Measurements from ENCODE around the gene NKD1.

Gene NKD1

DNA sequence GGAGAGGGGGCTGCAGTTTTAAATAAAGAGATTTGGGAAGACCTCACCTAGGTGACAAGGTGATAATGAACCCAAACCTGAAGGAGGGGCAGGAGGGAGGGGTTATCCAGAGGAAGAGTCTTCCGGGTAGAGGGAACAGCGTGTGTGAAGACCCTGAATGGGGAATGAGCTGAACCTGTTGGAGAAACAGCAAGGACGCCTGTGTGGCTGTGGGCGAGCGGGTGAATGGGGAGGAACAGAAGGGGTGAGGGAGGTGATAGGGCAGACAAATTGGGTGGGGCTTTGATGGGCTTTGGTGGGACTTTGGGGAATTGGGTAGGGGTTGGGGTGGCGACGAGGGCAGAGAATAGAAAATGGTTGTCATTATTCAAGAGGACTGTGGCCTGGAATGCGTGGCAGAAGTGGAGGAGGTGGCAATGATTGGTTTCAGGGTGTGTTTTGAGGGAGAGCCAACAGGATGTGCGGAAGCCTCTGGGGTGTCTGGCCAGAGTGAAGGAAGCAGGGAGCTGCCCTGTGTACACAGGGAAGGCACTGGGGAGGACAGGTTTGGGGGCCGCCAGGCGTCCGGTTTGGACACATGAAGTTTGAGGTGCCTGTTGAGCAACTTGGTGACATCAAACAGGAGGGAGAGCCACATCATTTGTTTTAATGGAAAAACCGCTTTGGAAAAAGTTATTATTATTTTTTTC, 48.7 kb downstream of the NKD1 start:
- H3K9ac ChIP-seq (ENCODE audit: low read depth, low read length, poor library complexity, severe bottlenecking), result no peak overlapping the region
- no peak overlapping the region for H3K4me3 ChIP-seq (ENCODE audit: low read length, poor library complexity, severe bottlenecking)
- no peaks in the 10 kb centered on the region for H3F3A ChIP-seq (ENCODE audit: low read depth)
- no peaks in the 10 kb centered on the region for H3K9me3 ChIP-seq (ENCODE audit: insufficient read depth, low read depth, low read length)
- H3K4me2 ChIP-seq (ENCODE audit: low read depth, low read length, poor library complexity, severe bottlenecking), result no peak overlapping the region
- no peaks in the 10 kb centered on the region for H3K4me1 ChIP-seq (ENCODE audit: insufficient read depth, low read length, poor library complexity, severe bottlenecking)
- no peaks in the 10 kb centered on the region for H3K36me3 ChIP-seq (ENCODE audit: insufficient read depth, low read length)
- H4K20me1 ChIP-seq (ENCODE audit: insufficient read depth, low read length, poor library complexity, severe bottlenecking), result no peaks in the 10 kb centered on the region
- no peak overlapping the region for H2AFZ ChIP-seq (ENCODE audit: low read length)
- H3K79me2 ChIP-seq (ENCODE audit: insufficient read depth, low read length), result no peaks in the 10 kb centered on the region
- H3K9me2 ChIP-seq (replicated peaks; ENCODE audit: low read depth, low read length), result no peaks in the 10 kb centered on the region
- H3K27me3 ChIP-seq (ENCODE audit: insufficient read depth, low read length, poor library complexity, severe bottlenecking), result no peaks in the 10 kb centered on the region
- TF ChIP-seq, protein P1, sequence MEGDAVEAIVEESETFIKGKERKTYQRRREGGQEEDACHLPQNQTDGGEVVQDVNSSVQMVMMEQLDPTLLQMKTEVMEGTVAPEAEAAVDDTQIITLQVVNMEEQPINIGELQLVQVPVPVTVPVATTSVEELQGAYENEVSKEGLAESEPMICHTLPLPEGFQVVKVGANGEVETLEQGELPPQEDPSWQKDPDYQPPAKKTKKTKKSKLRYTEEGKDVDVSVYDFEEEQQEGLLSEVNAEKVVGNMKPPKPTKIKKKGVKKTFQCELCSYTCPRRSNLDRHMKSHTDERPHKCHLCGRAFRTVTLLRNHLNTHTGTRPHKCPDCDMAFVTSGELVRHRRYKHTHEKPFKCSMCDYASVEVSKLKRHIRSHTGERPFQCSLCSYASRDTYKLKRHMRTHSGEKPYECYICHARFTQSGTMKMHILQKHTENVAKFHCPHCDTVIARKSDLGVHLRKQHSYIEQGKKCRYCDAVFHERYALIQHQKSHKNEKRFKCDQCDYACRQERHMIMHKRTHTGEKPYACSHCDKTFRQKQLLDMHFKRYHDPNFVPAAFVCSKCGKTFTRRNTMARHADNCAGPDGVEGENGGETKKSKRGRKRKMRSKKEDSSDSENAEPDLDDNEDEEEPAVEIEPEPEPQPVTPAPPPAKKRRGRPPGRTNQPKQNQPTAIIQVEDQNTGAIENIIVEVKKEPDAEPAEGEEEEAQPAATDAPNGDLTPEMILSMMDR (conservative IDR thresholded peaks at IDR 0.05; ENCODE audit: low read length), result no peak
- no peak for TF ChIP-seq EZH2phosphoT487 (IDR thresholded peaks at IDR 0.05; ENCODE audit: borderline replicate concordance)

DNA sequence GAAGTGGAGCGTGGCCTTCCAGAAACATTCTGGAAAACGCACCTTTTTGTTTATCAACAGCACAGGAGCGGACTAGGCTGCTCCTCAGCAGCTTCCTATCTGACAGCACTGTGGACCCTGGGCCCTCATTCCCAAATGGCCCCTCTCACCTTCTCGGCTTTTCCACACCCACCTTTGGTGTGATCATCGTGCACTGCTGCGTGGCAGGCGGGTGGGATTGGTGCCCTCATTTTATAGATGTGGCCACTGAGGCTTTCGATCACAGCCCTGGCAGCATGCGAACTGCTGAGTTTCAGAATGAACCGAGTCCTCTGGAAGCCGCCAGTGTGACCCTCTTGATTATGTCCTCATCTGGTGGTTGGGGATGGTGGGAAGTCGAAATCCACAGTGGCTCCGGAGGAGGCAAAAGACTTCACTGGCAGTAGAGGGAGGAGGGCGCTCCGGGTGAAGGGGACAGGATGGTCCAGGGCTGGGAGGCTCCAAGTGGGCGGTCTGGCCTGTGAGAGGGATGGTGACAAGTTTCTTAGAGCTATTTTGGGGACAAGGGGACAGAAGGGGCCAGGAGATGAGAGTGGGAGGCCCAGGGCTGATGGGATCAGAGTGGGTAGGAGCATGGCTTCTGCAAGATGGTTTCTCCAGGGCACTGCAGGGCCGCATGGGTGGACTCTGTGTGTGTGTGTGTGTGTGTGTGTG, 49.5 kb downstream of the NKD1 start:
- H3K36me3 ChIP-seq (ENCODE audit: insufficient read depth, low read length), result no peaks in the 10 kb centered on the region
- no peaks in the 10 kb centered on the region for H3K27me3 ChIP-seq (ENCODE audit: insufficient read depth, low read length, poor library complexity, severe bottlenecking)
- no peak overlapping the region for H2AFZ ChIP-seq (ENCODE audit: low read length)
- no peaks in the 10 kb centered on the region for H3K9me3 ChIP-seq (ENCODE audit: insufficient read depth, low read depth, low read length)
- no peaks in the 10 kb centered on the region for H3K79me2 ChIP-seq (ENCODE audit: insufficient read depth, low read length)
- no peak overlapping the region for H3K4me3 ChIP-seq (ENCODE audit: low read length, poor library complexity, severe bottlenecking)
- no peak overlapping the region for H3K9ac ChIP-seq (ENCODE audit: low read depth, low read length, poor library complexity, severe bottlenecking)
- no peaks in the 10 kb centered on the region for H3K9me2 ChIP-seq (replicated peaks; ENCODE audit: low read depth, low read length)
- no peaks in the 10 kb centered on the region for H4K20me1 ChIP-seq (ENCODE audit: insufficient read depth, low read length, poor library complexity, severe bottlenecking)
- H3F3A ChIP-seq (ENCODE audit: low read depth), result no peaks in the 10 kb centered on the region
- TF ChIP-seq, protein P1 (conservative IDR thresholded peaks at IDR 0.05; ENCODE audit: low read length), result no peak
- TF ChIP-seq EZH2phosphoT487 (IDR thresholded peaks at IDR 0.05; ENCODE audit: borderline replicate concordance), result no peak
- peaks cover 2% of the 10 kb centered on the region for H3K4me1 ChIP-seq (ENCODE audit: insufficient read depth, low read length, poor library complexity, severe bottlenecking)
- H3K4me2 ChIP-seq (ENCODE audit: low read depth, low read length, poor library complexity, severe bottlenecking), result no peak overlapping the region

DNA sequence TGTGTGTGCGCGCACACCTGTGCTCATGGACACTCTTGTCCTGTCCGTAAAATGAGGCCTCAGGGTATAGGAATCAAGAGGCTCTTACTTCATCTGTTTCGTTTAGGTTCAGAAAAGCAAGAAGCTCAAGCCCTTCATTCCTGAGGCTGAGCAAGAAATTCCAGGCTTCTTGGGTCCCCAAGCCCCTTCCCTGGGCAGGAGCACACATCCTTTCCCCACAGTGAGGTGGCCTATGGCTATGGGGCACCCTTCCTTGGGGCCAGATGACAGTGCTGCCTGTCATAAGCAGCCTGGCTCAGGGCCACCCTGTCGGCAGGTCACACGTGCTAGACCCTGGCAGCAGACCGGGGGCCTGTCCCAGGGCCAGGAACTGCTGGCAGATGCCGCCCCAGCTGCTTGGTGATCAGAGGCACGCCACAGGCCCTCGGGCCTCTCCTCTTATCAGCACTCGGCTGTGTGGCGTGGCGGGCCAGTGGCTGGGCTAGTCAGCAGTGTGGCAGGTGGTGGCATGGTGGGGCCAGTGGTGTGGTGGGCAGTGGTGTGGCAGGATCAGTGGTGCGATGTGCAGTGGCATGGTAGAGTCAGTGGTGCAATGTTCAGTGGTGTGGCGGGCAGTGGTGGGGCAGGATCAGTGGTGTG, 50.2 kb downstream of the NKD1 start:
- no peaks in the 10 kb centered on the region for H3K79me2 ChIP-seq (ENCODE audit: insufficient read depth, low read length)
- TF ChIP-seq, protein P1 (conservative IDR thresholded peaks at IDR 0.05; ENCODE audit: low read length), result no peak
- no peak for TF ChIP-seq EZH2phosphoT487 (IDR thresholded peaks at IDR 0.05; ENCODE audit: borderline replicate concordance)

More for the DNA sequence above, 50.2 kb downstream of the NKD1 start:
- Histone ChIP-seq H3K4me2 (ENCODE audit: low read depth, low read length, poor library complexity, severe bottlenecking) (no peak overlapping the region), H2AFZ (ENCODE audit: low read length) (no peak overlapping the region), H3K9me3 (ENCODE audit: insufficient read depth, low read depth, low read length) (no peaks in the 10 kb centered on the region), H3K27me3 (ENCODE audit: insufficient read depth, low read length, poor library complexity, severe bottlenecking) (no peaks in the 10 kb centered on the region), H3K9ac (ENCODE audit: low read depth, low read length, poor library complexity, severe bottlenecking) (no peak overlapping the region), H3F3A (ENCODE audit: low read depth) (no peaks in the 10 kb centered on the region), H3K36me3 (ENCODE audit: insufficient read depth, low read length) (no peaks in the 10 kb centered on the region), H3K9me2 (replicated peaks; ENCODE audit: low read depth, low read length) (no peaks in the 10 kb centered on the region), H3K4me3 (ENCODE audit: low read length, poor library complexity, severe bottlenecking) (no peak overlapping the region), H4K20me1 (ENCODE audit: insufficient read depth, low read length, poor library complexity, severe bottlenecking) (no peaks in the 10 kb centered on the region), H3K4me1 (ENCODE audit: insufficient read depth, low read length, poor library complexity, severe bottlenecking) (peaks cover 5% of the 10 kb centered on the region)

Measured in Loucy (cell line).